ENCODE results near the gene BCAS1.

BCAS1 gene

GRCh38 chr20:54070187-54070987 lies at the start of gene BCAS1:
Gene BCAS1 (minus strand): TSS chr20:54070594. CDS start chr20:54058718, 11,876 bp downstream.
- Mint-ChIP-seq H3K27me3 (peaks cover 2% of the 10 kb centered on the region), H3K4me3 (no peak within 1 kb of the TSS), H3K36me3 (ENCODE audit: low read depth) (no peaks in the 10 kb centered on the region), H3K9me3 (no peaks in the 10 kb centered on the region), H3K27ac (no peak within 1 kb of the TSS), H3K4me1 (ENCODE audit: low read depth) (no peaks in the 10 kb centered on the region)
- intact Hi-C loops (cut with micrococcal nuclease) = no loop called here

- H3K36me3 Mint-ChIP-seq (ENCODE audit: low read depth) = no peaks in the 10 kb centered on the region
- peak overlapping the region; percentile 19 for H3K27ac Mint-ChIP-seq
- no peaks in the 10 kb centered on the region for H3K27me3 Mint-ChIP-seq
- peaks cover 39% of the 10 kb centered on the region for H3K4me1 Mint-ChIP-seq (ENCODE audit: low read depth)
- no peak overlapping the region for H3K4me3 Mint-ChIP-seq
- intact Hi-C loops (cut with micrococcal nuclease) = no loop called here
- no peaks in the 10 kb centered on the region for H3K9me3 Mint-ChIP-seq
Observed at GRCh38 chr20:54119744-54120143, 49.4 kb upstream of the BCAS1 start.

- H3K27ac Mint-ChIP-seq = no peak overlapping the region
- no peaks in the 10 kb centered on the region for H3K9me3 Mint-ChIP-seq
- peaks cover 44% of the 10 kb centered on the region for H3K4me1 Mint-ChIP-seq (ENCODE audit: low read depth)
- H3K36me3 Mint-ChIP-seq (ENCODE audit: low read depth) = no peaks in the 10 kb centered on the region
- no peaks in the 10 kb centered on the region for H3K27me3 Mint-ChIP-seq
- no peak overlapping the region for H3K4me3 Mint-ChIP-seq
- intact Hi-C loops (cut with micrococcal nuclease) = no loop called here
Observed at GRCh38 chr20:54118220-54119001, 48.0 kb upstream of the BCAS1 start.

GRCh38 chr20:54116550-54117235 lies 46.3 kb upstream of the BCAS1 start:
- H3K4me3 Mint-ChIP-seq = no peak overlapping the region
- H3K4me1 Mint-ChIP-seq (ENCODE audit: low read depth) = peaks cover 30% of the 10 kb centered on the region
- no peaks in the 10 kb centered on the region for H3K36me3 Mint-ChIP-seq (ENCODE audit: low read depth)
- no peak overlapping the region for H3K27ac Mint-ChIP-seq
- intact Hi-C loops (cut with micrococcal nuclease) = no loop called here
- H3K27me3 Mint-ChIP-seq = no peaks in the 10 kb centered on the region
- peaks cover 5% of the 10 kb centered on the region for H3K9me3 Mint-ChIP-seq

GRCh38 chr20:54115172-54115854 lies 44.9 kb upstream of the BCAS1 start:
- intact Hi-C loops (cut with micrococcal nuclease) = no loop called here
- Mint-ChIP-seq H3K4me3 (no peak overlapping the region), H3K9me3 (peaks cover 12% of the 10 kb centered on the region), H3K27me3 (no peaks in the 10 kb centered on the region), H3K27ac (peak overlapping the region; percentile 33), H3K36me3 (ENCODE audit: low read depth) (no peaks in the 10 kb centered on the region), H3K4me1 (ENCODE audit: low read depth) (peaks cover 30% of the 10 kb centered on the region)

- H3K27ac Mint-ChIP-seq = peak overlapping the region; percentile 11
- no peaks in the 10 kb centered on the region for H3K36me3 Mint-ChIP-seq (ENCODE audit: low read depth)
- peaks cover 30% of the 10 kb centered on the region for H3K4me1 Mint-ChIP-seq (ENCODE audit: low read depth)
- H3K9me3 Mint-ChIP-seq = peaks cover 12% of the 10 kb centered on the region
- intact Hi-C loops (cut with micrococcal nuclease) = no loop called here
- no peak overlapping the region for H3K4me3 Mint-ChIP-seq
- no peaks in the 10 kb centered on the region for H3K27me3 Mint-ChIP-seq
Observed at GRCh38 chr20:54114109-54114508, 43.7 kb upstream of the BCAS1 start.

GRCh38 chr20:54113566-54113965 lies 43.2 kb upstream of the BCAS1 start:
- Mint-ChIP-seq H3K27ac (peak overlapping the region; percentile 11), H3K4me3 (no peak overlapping the region)
- intact Hi-C loops (cut with micrococcal nuclease) = no loop called here

GRCh38 chr20:54112221-54112884 lies 42.0 kb upstream of the BCAS1 start:
- Mint-ChIP-seq H3K4me3 (no peak overlapping the region), H3K4me1 (ENCODE audit: low read depth) (peaks cover 30% of the 10 kb centered on the region), H3K27me3 (no peaks in the 10 kb centered on the region), H3K36me3 (ENCODE audit: low read depth) (no peaks in the 10 kb centered on the region), H3K27ac (no peak overlapping the region), H3K9me3 (peaks cover 12% of the 10 kb centered on the region)
- intact Hi-C loops (cut with micrococcal nuclease) = no loop called here

More at GRCh38 chr20:54113566-54113965, 43.2 kb upstream of the BCAS1 start:
- peaks cover 12% of the 10 kb centered on the region for H3K9me3 Mint-ChIP-seq
- peaks cover 30% of the 10 kb centered on the region for H3K4me1 Mint-ChIP-seq (ENCODE audit: low read depth)
- no peaks in the 10 kb centered on the region for H3K36me3 Mint-ChIP-seq (ENCODE audit: low read depth)
- no peaks in the 10 kb centered on the region for H3K27me3 Mint-ChIP-seq

- intact Hi-C loops (cut with micrococcal nuclease) = no loop called here
- Mint-ChIP-seq H3K9me3 (peaks cover 12% of the 10 kb centered on the region), H3K27ac (no peak overlapping the region), H3K4me1 (ENCODE audit: low read depth) (peaks cover 30% of the 10 kb centered on the region), H3K4me3 (no peak overlapping the region), H3K27me3 (no peaks in the 10 kb centered on the region), H3K36me3 (ENCODE audit: low read depth) (no peaks in the 10 kb centered on the region)
Observed at GRCh38 chr20:54111460-54111859, 41.1 kb upstream of the BCAS1 start.

- intact Hi-C loops (cut with micrococcal nuclease) = no loop called here
Observed at GRCh38 chr20:54110457-54110856, 40.1 kb upstream of the BCAS1 start.

GRCh38 chr20:54110041-54110440 lies 39.6 kb upstream of the BCAS1 start:
- H3K27me3 Mint-ChIP-seq = no peaks in the 10 kb centered on the region
- H3K27ac Mint-ChIP-seq = no peak overlapping the region
- no peaks in the 10 kb centered on the region for H3K36me3 Mint-ChIP-seq (ENCODE audit: low read depth)
- intact Hi-C loops (cut with micrococcal nuclease) = no loop called here
- peaks cover 12% of the 10 kb centered on the region for H3K9me3 Mint-ChIP-seq
- no peak overlapping the region for H3K4me3 Mint-ChIP-seq
- H3K4me1 Mint-ChIP-seq (ENCODE audit: low read depth) = peaks cover 20% of the 10 kb centered on the region

More at GRCh38 chr20:54110457-54110856, 40.1 kb upstream of the BCAS1 start:
- H3K27me3 Mint-ChIP-seq = no peaks in the 10 kb centered on the region
- H3K27ac Mint-ChIP-seq = no peak overlapping the region
- H3K9me3 Mint-ChIP-seq = peaks cover 12% of the 10 kb centered on the region
- H3K4me1 Mint-ChIP-seq (ENCODE audit: low read depth) = peaks cover 21% of the 10 kb centered on the region
- no peaks in the 10 kb centered on the region for H3K36me3 Mint-ChIP-seq (ENCODE audit: low read depth)
- H3K4me3 Mint-ChIP-seq = no peak overlapping the region

- H3K9me3 Mint-ChIP-seq = peaks cover 12% of the 10 kb centered on the region
- no peaks in the 10 kb centered on the region for H3K36me3 Mint-ChIP-seq (ENCODE audit: low read depth)
- H3K4me1 Mint-ChIP-seq (ENCODE audit: low read depth) = peaks cover 10% of the 10 kb centered on the region
- no peak overlapping the region for H3K4me3 Mint-ChIP-seq
- H3K27ac Mint-ChIP-seq = no peak overlapping the region
- intact Hi-C loops (cut with micrococcal nuclease) = no loop called here
- H3K27me3 Mint-ChIP-seq = no peaks in the 10 kb centered on the region
Observed at GRCh38 chr20:54108817-54109216, 38.4 kb upstream of the BCAS1 start.

GRCh38 chr20:54108326-54108642 lies 37.9 kb upstream of the BCAS1 start:
- intact Hi-C loops (cut with micrococcal nuclease) = no loop called here
- Mint-ChIP-seq H3K4me3 (no peak overlapping the region), H3K4me1 (ENCODE audit: low read depth) (peaks cover 5% of the 10 kb centered on the region), H3K27ac (no peak overlapping the region), H3K36me3 (ENCODE audit: low read depth) (no peaks in the 10 kb centered on the region), H3K27me3 (no peaks in the 10 kb centered on the region), H3K9me3 (peaks cover 12% of the 10 kb centered on the region)

Measured in dendritic cell treated with granulocyte-macrophage colony-stimulating factor and Interleukin-4, amounts not matched to agents 40 ng/mL and 50 ng/mL, for 4 days (primary cell).